HG03520 (cell line): Measurements from ENCODE around the gene MLH1.

Experiments used
- ATAC-seq: cut with Tn5 transposase; IDR thresholded peaks from one replicate; pipeline ENCODE4 v1.9.1; 2021; ENCODE audit warnings: mild to moderate bottlenecking, moderate library complexity; ENCODE audit not compliant: unreplicated experiment

Gene MLH1

GRCh38 chr3:37082317-37082716 is 89.0 kb downstream of the MLH1 start:
- ATAC-seq, result no peak

DNA sequence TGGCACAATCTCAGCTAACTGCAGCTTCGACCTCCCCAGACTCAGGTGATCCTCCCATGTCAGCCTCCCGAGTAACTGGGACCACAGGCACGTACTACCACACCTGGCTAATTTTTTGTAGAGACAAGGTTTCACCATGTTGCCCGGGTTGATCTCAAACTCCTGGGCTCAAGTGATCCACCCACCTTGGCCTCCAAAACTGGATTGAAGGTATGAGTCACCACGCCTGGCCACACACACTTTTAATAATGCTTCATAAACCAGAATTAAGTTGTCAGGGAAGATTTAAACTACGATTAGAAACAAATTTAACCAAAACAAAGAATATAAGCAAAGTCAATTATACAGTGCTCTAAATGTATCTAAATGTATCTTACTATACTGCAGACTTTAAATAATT is 93.6 kb downstream of the MLH1 start:
- no peak for ATAC-seq

DNA sequence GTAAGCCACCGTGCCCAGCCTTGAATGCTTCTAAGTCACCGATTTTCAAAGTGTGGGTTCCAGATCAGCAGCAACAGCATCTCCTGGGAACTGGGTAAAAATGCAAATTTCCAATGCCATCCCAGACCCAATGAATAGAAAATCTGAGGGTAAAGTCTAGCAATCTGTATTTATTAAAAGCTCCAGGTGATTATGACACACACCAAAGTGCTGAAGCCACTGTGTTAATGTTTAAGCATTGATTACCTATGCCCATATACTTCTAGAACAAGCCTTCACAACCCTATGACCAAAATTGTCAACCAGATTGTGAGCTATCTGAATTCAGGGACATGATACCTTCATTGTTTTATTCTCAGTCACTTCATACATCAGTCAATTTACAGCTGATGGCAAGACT is 94.6 kb downstream of the MLH1 start:
- no peak for ATAC-seq

- ATAC-seq, result no peak
Measured at GRCh38 chr3:37092484-37092883, 99.2 kb downstream of the MLH1 start.

DNA sequence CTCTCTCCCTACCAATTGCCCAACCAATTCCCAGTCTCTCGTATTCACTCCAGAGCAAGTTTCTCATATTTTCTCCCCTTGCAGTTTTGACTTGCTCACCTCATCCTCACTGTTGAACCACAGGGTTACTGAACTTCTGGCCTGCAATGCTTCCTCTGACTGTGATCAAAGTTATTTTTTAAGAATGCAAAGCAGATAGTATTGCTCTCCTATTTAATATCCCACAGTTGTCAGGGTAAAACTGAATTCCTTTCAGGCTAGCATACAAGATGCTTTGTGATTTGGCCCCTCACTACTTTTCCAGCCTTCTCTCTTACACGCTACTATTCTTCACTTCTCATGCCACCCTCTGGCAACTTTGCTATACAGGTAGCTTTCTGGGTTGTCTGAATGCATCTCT is 100.2 kb downstream of the MLH1 start:
- no peak for ATAC-seq

DNA sequence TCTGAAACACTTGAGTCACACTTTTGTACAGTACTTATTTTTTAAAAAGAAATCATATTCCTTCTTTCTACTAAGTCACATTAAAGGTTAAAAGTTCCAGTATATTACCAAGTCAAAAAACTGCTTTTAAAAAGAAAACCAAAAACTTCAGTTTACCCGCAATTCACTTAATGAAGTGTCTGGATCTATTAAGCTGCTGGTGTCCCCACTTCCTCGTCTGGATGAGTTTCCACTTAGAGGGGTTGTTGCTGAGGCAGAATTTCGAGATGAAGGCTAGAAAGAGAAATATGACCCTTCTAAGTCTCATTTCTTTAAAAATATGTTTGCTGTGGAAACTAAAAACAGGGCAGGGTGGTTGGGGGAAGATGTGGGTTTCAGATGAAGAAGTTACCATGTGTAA is 101.3 kb downstream of the MLH1 start:
- no peak for ATAC-seq

- no peak for ATAC-seq
Measured at GRCh38 chr3:37096288-37096687, 103.0 kb downstream of the MLH1 start.

DNA sequence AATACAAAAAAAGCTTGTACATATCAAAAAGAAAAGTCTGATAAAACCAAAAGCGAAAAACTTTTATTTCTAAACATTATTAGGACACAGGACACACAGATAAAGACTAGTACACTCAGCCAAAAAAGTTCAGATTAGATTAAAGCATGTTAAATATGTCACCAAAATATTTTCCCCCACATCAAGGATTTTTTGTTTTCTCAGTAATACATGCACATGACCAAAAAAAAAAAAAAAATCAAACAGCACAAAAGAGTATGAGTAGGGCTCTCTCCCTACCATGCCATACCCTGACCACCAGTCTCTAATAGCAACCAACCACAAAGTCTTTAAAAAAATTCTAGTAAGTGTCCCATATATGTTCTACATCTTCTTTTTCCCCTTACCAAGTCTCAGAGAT is 103.7 kb downstream of the MLH1 start:
- no peak for ATAC-seq

DNA sequence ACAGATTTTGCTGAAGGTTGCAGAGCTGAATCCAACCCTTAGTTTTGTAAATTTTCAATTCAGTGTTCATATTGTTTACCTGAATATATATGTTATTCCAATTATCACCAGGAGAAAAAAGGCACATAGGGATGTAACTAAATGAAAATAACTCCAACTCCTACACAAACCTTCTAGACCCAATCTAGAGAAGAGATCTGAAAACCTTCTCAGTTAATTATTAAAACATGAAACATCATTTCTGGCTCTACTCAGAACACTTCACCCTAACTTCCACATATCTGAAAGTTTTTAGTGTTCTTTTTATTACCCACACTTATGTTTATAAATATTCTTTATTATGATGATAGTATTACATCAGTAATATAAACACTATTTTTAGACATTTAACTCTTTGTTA is 104.5 kb downstream of the MLH1 start:
- no peak for ATAC-seq

- ATAC-seq, result no peak
Measured at GRCh38 chr3:37098884-37099283, 105.6 kb downstream of the MLH1 start.

DNA sequence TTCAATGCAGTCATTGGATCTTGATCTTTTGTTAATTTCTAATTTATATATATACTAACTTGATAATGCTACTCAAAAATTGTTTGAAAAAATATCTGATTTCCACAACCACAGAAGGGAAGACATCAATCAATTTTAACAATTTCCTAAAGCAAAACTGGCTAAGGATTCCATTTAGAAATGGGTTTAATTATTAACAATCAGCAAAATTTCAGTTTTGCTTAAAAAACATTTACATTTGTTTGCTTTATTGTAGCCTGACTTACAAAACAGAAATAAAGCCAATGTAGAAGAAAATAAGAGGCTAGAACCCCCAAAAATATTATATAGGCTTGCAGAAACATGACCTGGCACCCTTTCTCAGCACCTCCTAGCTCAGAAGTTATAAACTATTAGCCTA is 106.2 kb downstream of the MLH1 start:
- no peak for ATAC-seq

DNA sequence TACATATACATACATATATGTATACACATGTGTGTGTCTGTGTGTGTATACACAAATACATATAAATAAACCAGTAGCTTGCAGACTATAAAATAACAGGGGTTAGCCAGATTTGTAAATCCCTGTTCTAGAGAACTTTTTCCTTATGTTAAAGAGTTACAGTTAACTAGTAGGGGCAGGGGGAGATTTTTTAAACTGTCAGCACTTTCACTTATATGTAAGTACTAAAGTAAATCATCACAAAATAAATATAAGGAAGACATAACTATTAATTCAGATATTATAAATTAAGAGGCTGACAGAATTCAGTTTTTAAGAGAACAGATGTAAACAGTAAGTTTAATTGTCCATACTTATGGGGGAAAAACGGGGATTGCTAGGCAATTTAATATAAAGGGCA is 107.1 kb downstream of the MLH1 start:
- no peak for ATAC-seq
